ENCODE measurements around the gene STARD9. TPM values are rescaled to one million over a fixed set of nuclear protein-coding genes. Genes with fewer than 3 reads are reported as not detected.
"Not testable (repeated sequence)": the region's sequence is repeated elsewhere in the genome, so short reads cannot be mapped to it uniquely, and the experiment has no call there.

Gene STARD9
- total RNA-seq, 2 donors from 2014 or later = 0.97 to 2.9 TPM

GRCh38 chr15:42549032-42549491 is 26.3 kb upstream of the STARD9 start:
- H3K27me3 Mint-ChIP-seq (ENCODE audit: insufficient read depth) = no peaks in the 10 kb centered on the region
- Histone ChIP-seq H3K9ac (ENCODE audit: extremely low read depth, low read length, poor library complexity, severe bottlenecking) (peak overlapping the region; percentile 83), H3K4me1 (ENCODE audit: control insufficient read depth, insufficient read depth, low read length) (no peaks in the 10 kb centered on the region), H3K9me3 (ENCODE audit: control insufficient read depth, low read length) (no peaks in the 10 kb centered on the region), H3K27me3 (ENCODE audit: control insufficient read depth, insufficient read depth, low read length, poor library complexity, severe bottlenecking) (no peaks in the 10 kb centered on the region), H3K36me3 (ENCODE audit: control insufficient read depth, insufficient read depth, low read length) (peaks cover 12% of the 10 kb centered on the region), H3K27ac (ENCODE audit: low read depth, low read length) (peak overlapping the region; percentile 33), H3K4me3 (ENCODE audit: low read length) (peak overlapping the region; percentile 100)
- no peaks in the 10 kb centered on the region for H3K9me3 Mint-ChIP-seq
- DNase-seq = no peak
- H3K36me3 Mint-ChIP-seq (ENCODE audit: low read depth) = peaks cover 5% of the 10 kb centered on the region
- no peak for TF ChIP-seq CTCF (conservative IDR thresholded peaks at IDR 0.05)
- H3K4me3 Mint-ChIP-seq = peak overlapping the region; percentile 97
- peak overlapping the region; percentile 97 for H3K27ac Mint-ChIP-seq
- WGBS, 2 experiments (ENCODE audit: insufficient coverage in 1 of 2, insufficient read length in 1 of 2) = 0% methylated on average over 12 of the region's 15 CpGs; no CpG with 5 or more reads in 1 of the 2 experiments
- peaks cover 14% of the 10 kb centered on the region for H3K4me1 Mint-ChIP-seq

- H3K27ac Mint-ChIP-seq = no peak overlapping the region
- 80 to 84% methylated on average over 7 to 10 of the region's 12 CpGs for WGBS, 2 experiments (ENCODE audit: insufficient coverage in 1 of 2, insufficient read length in 1 of 2)
- peaks cover 14% of the 10 kb centered on the region for H3K4me1 Mint-ChIP-seq
- no peaks in the 10 kb centered on the region for H3K27me3 Mint-ChIP-seq (ENCODE audit: insufficient read depth)
- Histone ChIP-seq H3K27me3 (ENCODE audit: control insufficient read depth, insufficient read depth, low read length, poor library complexity, severe bottlenecking) (no peaks in the 10 kb centered on the region), H3K4me3 (ENCODE audit: low read length) (peak overlapping the region; percentile 100), H3K4me1 (ENCODE audit: control insufficient read depth, insufficient read depth, low read length) (no peaks in the 10 kb centered on the region), H3K36me3 (ENCODE audit: control insufficient read depth, insufficient read depth, low read length) (peaks cover 8% of the 10 kb centered on the region), H3K9me3 (ENCODE audit: control insufficient read depth, low read length) (no peaks in the 10 kb centered on the region), H3K9ac (ENCODE audit: extremely low read depth, low read length, poor library complexity, severe bottlenecking) (no peak overlapping the region), H3K27ac (ENCODE audit: low read depth, low read length) (no peak overlapping the region)
- no peak for DNase-seq
- H3K36me3 Mint-ChIP-seq (ENCODE audit: low read depth) = peaks cover 4% of the 10 kb centered on the region
- peak overlapping the region; percentile 97 for H3K4me3 Mint-ChIP-seq
- TF ChIP-seq CTCF (conservative IDR thresholded peaks at IDR 0.05) = no peak
- H3K9me3 Mint-ChIP-seq = no peaks in the 10 kb centered on the region
These were observed 25.5 kb upstream of the STARD9 start for GRCh38 chr15:42549741-42550392.

- no peaks in the 10 kb centered on the region for H3K4me1 ChIP-seq (ENCODE audit: control insufficient read depth, insufficient read depth, low read length)
- H3K9me3 ChIP-seq (ENCODE audit: control insufficient read depth, low read length) = no peaks in the 10 kb centered on the region
- H3K27me3 ChIP-seq (ENCODE audit: control insufficient read depth, insufficient read depth, low read length, poor library complexity, severe bottlenecking) = no peaks in the 10 kb centered on the region
- H3K27ac Mint-ChIP-seq = no peak overlapping the region
- no peak overlapping the region for H3K4me3 ChIP-seq (ENCODE audit: low read length)
- no peak overlapping the region for H3K4me3 Mint-ChIP-seq
- no peak overlapping the region for H3K9ac ChIP-seq (ENCODE audit: extremely low read depth, low read length, poor library complexity, severe bottlenecking)
- no peak for TF ChIP-seq CTCF (conservative IDR thresholded peaks at IDR 0.05)
- H3K27ac ChIP-seq (ENCODE audit: low read depth, low read length) = no peak overlapping the region
- peaks cover 13% of the 10 kb centered on the region for H3K36me3 Mint-ChIP-seq (ENCODE audit: low read depth)
- DNase-seq = no peak
- peaks cover 7% of the 10 kb centered on the region for H3K36me3 ChIP-seq (ENCODE audit: control insufficient read depth, insufficient read depth, low read length)
- H3K9me3 Mint-ChIP-seq = no peaks in the 10 kb centered on the region
- peaks cover 6% of the 10 kb centered on the region for H3K4me1 Mint-ChIP-seq
- 100% methylated on average over 1 of the region's 1 CpG; no CpG with 5 or more reads in 1 of the 2 experiments for WGBS, 2 experiments (ENCODE audit: insufficient coverage in 1 of 2, insufficient read length in 1 of 2)
- H3K27me3 Mint-ChIP-seq (ENCODE audit: insufficient read depth) = no peaks in the 10 kb centered on the region
These were observed 21.9 kb upstream of the STARD9 start for GRCh38 chr15:42553554-42553953.

GRCh38 chr15:42556550-42557207 is 18.7 kb upstream of the STARD9 start:
- H3K4me3 Mint-ChIP-seq; H3K4me1 Mint-ChIP-seq; H3K27me3 ChIP-seq (ENCODE audit: control insufficient read depth, insufficient read depth, low read length, poor library complexity, severe bottlenecking); H3K4me1 ChIP-seq (ENCODE audit: control insufficient read depth, insufficient read depth, low read length); H3K9me3 Mint-ChIP-seq; H3K4me3 ChIP-seq (ENCODE audit: low read length); H3K9ac ChIP-seq (ENCODE audit: extremely low read depth, low read length, poor library complexity, severe bottlenecking); H3K27me3 Mint-ChIP-seq (ENCODE audit: insufficient read depth); H3K27ac Mint-ChIP-seq; H3K9me3 ChIP-seq (ENCODE audit: control insufficient read depth, low read length); H3K27ac ChIP-seq (ENCODE audit: low read depth, low read length); DNase-seq: not testable (repeated sequence)
- H3K36me3 ChIP-seq (ENCODE audit: control insufficient read depth, insufficient read depth, low read length) = peaks cover 39% of the 10 kb centered on the region
- H3K36me3 Mint-ChIP-seq (ENCODE audit: low read depth) = peaks cover 32% of the 10 kb centered on the region
- WGBS, 2 experiments (ENCODE audit: insufficient coverage in 1 of 2, insufficient read length in 1 of 2) = 83 to 95% methylated on average over 5 to 10 of the region's 12 CpGs
